Measurements from ENCODE around the gene CHST12. TPM values are rescaled to one million over a fixed set of nuclear protein-coding genes. Genes with fewer than 3 reads are reported as not detected.
"Not testable (repeated sequence)": the region's sequence is repeated elsewhere in the genome, so short reads cannot be mapped to it uniquely, and the experiment has no call there.

The CHST12 gene
- total RNA-seq, 1 experiment from 2014 or later = 18.3 TPM

GRCh38 chr7:2468227-2468626 is 64.8 kb downstream of the CHST12 start (continued):
- TF ChIP-seq ARID4B (CRISPR knock-in tag; IDR thresholded peaks at IDR 0.05; ENCODE audit: borderline replicate concordance) = no peak
- no peak for TF ChIP-seq MAX (CRISPR knock-in tag; IDR thresholded peaks at IDR 0.05)
- TF ChIP-seq PREB (CRISPR knock-in tag; IDR thresholded peaks at IDR 0.05; ENCODE audit: borderline replicate concordance) = no peak

GRCh38 chr7:2469460-2470203 is 66.2 kb downstream of the CHST12 start:
- not testable (repeated sequence) for ATAC-seq; H3K36me3 Mint-ChIP-seq; H3K4me3 Mint-ChIP-seq; H3K9me3 Mint-ChIP-seq; DNase-seq (ENCODE audit: low spot score); H3K27me3 Mint-ChIP-seq (ENCODE audit: low read depth)
- POLR2A ChIA-PET = interaction anchor here (1.1 to 1.9 kb wide), 3 partner anchors 18 to 55 kb away, joined by 6 to 15 read pairs (median 8); no protein-coding TSS in a partner anchor
- TF ChIP-seq ZNF512 (CRISPR knock-in tag; IDR thresholded peaks at IDR 0.05; ENCODE audit: borderline replicate concordance) (peak; percentile 82; the same call in 1 of the 2 replicates), ZNF121 (CRISPR knock-in tag; IDR thresholded peaks at IDR 0.05) (peak; percentile 83; the same call in 1 of the 2 replicates)
- CTCF ChIA-PET = interaction anchor here (0.6 to 9.8 kb wide), 45 partner anchors 9 to 262 kb away, joined by 3 to 288 read pairs (median 6); partner anchors contain the start of genes BRAT1, CHST12 and TTYH3
- Mint-ChIP-seq H3K27ac (peak overlapping the region; percentile 52; the same call in 1 of the 2 replicates), H3K4me1 (peaks cover 38% of the 10 kb centered on the region)

GRCh38 chr7:2470204-2471021 is 67.0 kb downstream of the CHST12 start:
- CTCF ChIA-PET = interaction anchor here (1.0 to 9.8 kb wide), 17 partner anchors 9 to 247 kb away, joined by 3 to 288 read pairs (median 16); no protein-coding TSS in a partner anchor
- ATAC-seq (no peak), DNase-seq (ENCODE audit: low spot score) (no peak)
- POLR2A ChIA-PET = interaction anchor here (0.6 to 1.9 kb wide), 3 partner anchors 20 to 55 kb away, joined by 3 to 15 read pairs (median 6); no protein-coding TSS in a partner anchor
- Mint-ChIP-seq H3K4me1 (peaks cover 38% of the 10 kb centered on the region), H3K36me3 (no peaks in the 10 kb centered on the region), H3K4me3 (no peak overlapping the region), H3K9me3 (no peaks in the 10 kb centered on the region), H3K27me3 (ENCODE audit: low read depth) (no peaks in the 10 kb centered on the region), H3K27ac (peak overlapping the region; percentile 12; the same call in 1 of the 2 replicates)
- TF ChIP-seq MXD4 (CRISPR knock-in tag; IDR thresholded peaks at IDR 0.05; ENCODE audit: borderline replicate concordance) (peak; percentile 49; the same call in 1 of the 2 replicates), ZBTB21 (CRISPR knock-in tag; IDR thresholded peaks at IDR 0.05; ENCODE audit: borderline replicate concordance) (no peak), OVOL2 (CRISPR knock-in tag; IDR thresholded peaks at IDR 0.05; ENCODE audit: borderline replicate concordance) (no peak), TEAD1 (CRISPR knock-in tag; IDR thresholded peaks at IDR 0.05) (no peak), GTF2I (CRISPR knock-in tag; conservative IDR thresholded peaks at IDR 0.05) (peak; percentile 93; the same call in 1 of the 2 replicates), NFATC4 (CRISPR knock-in tag; IDR thresholded peaks at IDR 0.05) (no peak), ETV6 (CRISPR knock-in tag; IDR thresholded peaks at IDR 0.05) (no peak)

Measured in WTC11 (cell line).